Cardiac muscle cell (in vitro differentiated cells and primary cell): ENCODE data around the gene ANTXR2. TPM values are rescaled to one million over a fixed set of nuclear protein-coding genes. Genes with fewer than 3 reads are reported as not detected.

Experiments
- DNase-seq, 2 donors: peaks; one replicate each; pipeline versions ENCODE4 v3.0.0 to v3.0.0-alpha.2; 2010 to 2017; ENCODE audit warnings: low read depth in 1 of 2, low spot score in 1 of 2
- H3K27ac ChIP-seq: fragments of 200-600 bp; sonication (generic); 2 replicates; pipeline ENCODE4 v1.5.1; 2016
- H3K27me3 ChIP-seq: fragments of 200-600 bp; sonication (generic); 2 replicates; pipeline ENCODE4 v1.6.0; 2016; ENCODE audit warnings: control low read depth
- H3K36me3 ChIP-seq: fragments of 200-600 bp; sonication (generic); 2 replicates; pipeline ENCODE4 v1.5.1; 2016; ENCODE audit warnings: control low read depth
- H3K4me1 ChIP-seq: fragments of 200-600 bp; sonication (generic); 2 replicates; pipeline ENCODE4 v1.8.1; 2017; ENCODE audit warnings: low read depth, mild to moderate bottlenecking, mixed run types
- H3K4me3 ChIP-seq: fragments of 200-600 bp; sonication (generic); 2 replicates; pipeline ENCODE4 v1.5.1; 2016; ENCODE audit warnings: mild to moderate bottlenecking
- H3K9me3 ChIP-seq: fragments of 200-600 bp; sonication (generic); 2 replicates; pipeline ENCODE4 v1.5.1; 2017; ENCODE audit warnings: low read depth, mild to moderate bottlenecking, control low read depth
- CTCF ChIP-seq: IDR thresholded peaks from 2 replicates; pipeline ENCODE4 v1.5.1; 2012; ENCODE audit warnings: low read depth, mild to moderate bottlenecking, low read length
- polyA plus RNA-seq: library from polyadenylated mRNA; unstranded; fragments of >200 nt; fragmentation: Nextera tagmentation; extraction: Ambion mirVana; gene quantifications from 2 replicates; pipeline ENCODE4 v1.2.1, GENCODE V29; 2016
- total RNA-seq: library from RNA; depleted of rRNA; stranded (reverse); fragments of >200 nt; gene quantifications from 2 replicates; pipeline ENCODE4 v1.2.3, GENCODE V29; 2016

The ANTXR2 gene
- total and polyA plus RNA-seq, 2 experiments from 2014 or later: 70.6 to 79.6 TPM

GRCh38 chr4:80103629-80104028 is 30.6 kb upstream of the ANTXR2 start:
- Histone ChIP-seq H3K9me3 (peaks cover 3% of the 10 kb centered on the region), H3K4me1 (no peaks in the 10 kb centered on the region), H3K27ac (no peak overlapping the region), H3K36me3 (no peaks in the 10 kb centered on the region), H3K27me3 (no peaks in the 10 kb centered on the region), H3K4me3 (no peak overlapping the region)
- DNase-seq: no peak
- TF ChIP-seq CTCF: no peak

- H3K36me3 ChIP-seq: no peaks in the 10 kb centered on the region
- no peak overlapping the region for H3K4me3 ChIP-seq
- no peaks in the 10 kb centered on the region for H3K9me3 ChIP-seq
- H3K27me3 ChIP-seq: no peaks in the 10 kb centered on the region
- no peak for DNase-seq
- H3K27ac ChIP-seq: no peak overlapping the region
- TF ChIP-seq CTCF: no peak
- H3K4me1 ChIP-seq: no peaks in the 10 kb centered on the region
Measured at GRCh38 chr4:80101792-80102116, 28.7 kb upstream of the ANTXR2 start.

- H3K27me3 ChIP-seq: no peaks in the 10 kb centered on the region
- peaks cover 4% of the 10 kb centered on the region for H3K4me1 ChIP-seq
- H3K36me3 ChIP-seq: no peaks in the 10 kb centered on the region
- no peak for TF ChIP-seq CTCF
- H3K9me3 ChIP-seq: no peaks in the 10 kb centered on the region
- no peak overlapping the region for H3K27ac ChIP-seq
- no peak for DNase-seq
- H3K4me3 ChIP-seq: no peak overlapping the region
Measured at GRCh38 chr4:80101071-80101791, 28.2 kb upstream of the ANTXR2 start.

GRCh38 chr4:80099671-80100070 is 26.6 kb upstream of the ANTXR2 start:
- no peaks in the 10 kb centered on the region for H3K9me3 ChIP-seq
- no peak for TF ChIP-seq CTCF
- DNase-seq: no peak
- H3K4me3 ChIP-seq: no peak overlapping the region
- H3K36me3 ChIP-seq: no peaks in the 10 kb centered on the region
- H3K27ac ChIP-seq: no peak overlapping the region
- no peaks in the 10 kb centered on the region for H3K27me3 ChIP-seq
- peaks cover 9% of the 10 kb centered on the region for H3K4me1 ChIP-seq

GRCh38 chr4:80098635-80099034 is 25.6 kb upstream of the ANTXR2 start:
- H3K4me1 ChIP-seq: peaks cover 9% of the 10 kb centered on the region
- no peak for DNase-seq
- no peak for TF ChIP-seq CTCF
- H3K27me3 ChIP-seq: no peaks in the 10 kb centered on the region
- no peak overlapping the region for H3K4me3 ChIP-seq
- H3K27ac ChIP-seq: no peak overlapping the region
- H3K36me3 ChIP-seq: no peaks in the 10 kb centered on the region
- no peaks in the 10 kb centered on the region for H3K9me3 ChIP-seq
